GM19238 (cell line): ENCODE results near the gene GAK.

Experiments used
- DNase-seq: peaks from one replicate; pipeline ENCODE4 v3.0.0; 2011; ENCODE audit warnings: low spot score; ENCODE audit not compliant: insufficient read length

The GAK gene

DNA sequence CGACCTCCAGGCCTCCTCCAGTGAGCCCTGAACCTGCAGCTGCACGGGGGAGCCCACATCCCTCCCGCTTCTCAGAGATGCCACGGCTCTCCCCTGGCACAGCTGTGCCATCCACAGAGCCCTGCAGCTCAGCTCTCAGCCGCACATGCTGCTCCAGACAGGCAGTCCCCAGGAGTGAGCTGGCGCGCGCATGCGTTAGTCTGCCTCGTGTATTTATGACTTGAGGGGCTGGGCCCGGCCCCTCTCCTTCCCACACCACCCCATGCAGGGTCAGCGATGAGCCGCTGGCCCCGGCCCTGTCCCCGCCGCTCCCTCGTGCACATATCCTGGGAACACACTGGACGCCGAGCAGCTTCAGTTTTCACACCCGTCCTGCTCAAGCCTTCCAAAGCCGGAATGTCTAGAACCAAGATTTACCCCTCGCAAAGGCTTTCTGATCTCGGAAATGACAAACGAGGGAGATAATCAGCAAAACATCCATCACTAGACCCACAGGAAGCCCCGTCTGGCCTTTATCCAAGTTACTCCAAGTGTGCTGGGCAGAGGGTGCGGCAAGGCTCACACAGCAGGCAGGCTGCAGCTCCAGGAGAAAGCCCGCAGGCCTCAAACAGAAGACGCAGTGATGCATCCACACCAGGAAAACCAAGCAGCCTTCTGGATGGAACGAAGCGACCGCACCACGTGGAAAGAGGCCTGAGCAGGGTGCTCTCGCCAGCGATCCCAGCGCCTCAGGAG lies 24.3 kb downstream of the GAK start:
- no peak for DNase-seq

DNA sequence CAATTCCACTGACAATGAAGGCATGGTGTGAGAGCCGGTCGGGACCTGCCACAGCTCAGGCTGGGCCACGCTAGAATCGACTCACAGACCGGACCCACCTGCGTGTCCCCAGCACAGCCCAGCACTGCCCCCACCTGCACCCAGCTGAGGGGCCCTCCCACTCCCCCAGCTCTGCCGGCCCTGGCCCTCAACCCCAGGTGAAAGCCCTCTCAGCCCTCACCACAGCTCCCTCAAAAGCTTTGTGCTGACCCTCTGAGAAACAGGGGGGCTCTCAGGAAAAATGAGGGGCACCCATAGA lies 25.1 kb downstream of the GAK start:
- DNase-seq: no peak

DNA sequence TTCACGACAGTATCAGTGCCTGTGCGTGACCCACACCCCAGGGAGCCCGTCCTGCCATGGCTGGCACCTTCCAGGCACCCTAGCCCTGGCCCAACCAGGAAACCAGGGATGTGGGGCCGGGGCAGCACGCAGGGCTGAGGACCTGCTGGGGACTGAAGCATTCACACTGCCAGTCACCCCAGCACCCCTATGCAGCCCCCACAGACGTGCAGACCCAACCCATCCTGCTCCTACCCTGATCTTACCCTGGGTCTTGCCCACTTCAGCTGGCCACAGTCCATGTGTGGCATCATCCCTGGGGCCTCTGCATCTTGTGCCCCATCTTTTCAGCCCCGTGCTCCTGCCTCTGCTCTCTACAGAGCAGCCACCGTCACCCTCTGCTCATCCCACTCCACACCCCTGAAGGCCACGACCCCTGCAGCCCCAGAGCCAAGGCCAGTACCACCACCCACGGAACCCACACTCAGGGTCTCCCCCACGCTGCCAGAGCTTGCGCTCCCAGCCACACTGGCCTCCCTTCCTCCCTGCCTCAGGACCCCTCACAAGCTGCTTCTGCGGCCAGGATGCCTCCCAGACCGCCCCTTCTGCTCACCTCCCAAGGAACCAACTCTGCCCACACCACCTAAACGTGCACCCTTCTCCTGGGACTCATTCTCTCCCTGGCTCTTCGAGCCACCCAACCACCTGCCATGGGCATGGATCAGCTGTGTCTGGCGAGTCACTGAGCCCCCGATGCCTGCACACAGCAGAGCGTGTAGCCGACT lies 25.6 kb downstream of the GAK start:
- no peak for DNase-seq

DNA sequence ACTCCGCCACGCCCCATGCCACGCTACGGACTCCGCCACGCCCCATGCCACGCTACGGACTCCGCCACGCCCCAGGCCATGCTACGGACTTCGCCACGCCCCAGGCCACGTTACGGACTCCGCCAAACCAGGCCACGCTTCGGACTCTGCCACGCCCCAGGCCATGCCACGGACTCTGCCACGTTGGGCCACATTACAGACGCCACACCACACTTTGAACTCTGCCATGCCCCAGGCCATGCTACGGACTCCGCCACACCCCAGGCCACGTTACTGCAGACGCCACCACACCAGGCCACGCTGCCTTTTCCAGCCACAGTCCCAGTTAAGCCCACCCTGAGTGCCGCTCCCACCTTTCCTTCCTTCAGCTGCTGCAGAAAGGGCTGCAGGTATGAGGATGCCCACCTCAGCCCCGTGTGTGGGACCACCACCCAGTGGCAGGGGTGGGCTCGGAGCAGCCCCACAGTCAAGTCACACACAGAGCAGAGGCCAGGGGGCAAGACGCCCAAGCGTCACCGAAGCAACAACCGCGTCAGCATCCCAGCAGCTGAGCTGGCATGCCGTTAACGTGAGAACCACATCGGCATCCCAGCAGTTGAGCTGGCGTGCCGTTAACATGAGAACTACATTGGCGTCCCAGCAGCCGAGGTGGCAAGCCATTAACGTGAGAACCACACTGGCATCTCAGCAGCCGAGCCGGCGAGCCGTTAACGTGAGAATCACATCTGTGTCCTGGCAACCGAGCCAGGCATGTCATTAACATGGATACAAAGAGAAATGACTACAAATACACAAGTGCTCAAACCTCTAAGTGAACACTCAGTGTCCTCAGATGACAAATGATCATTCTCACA lies 26.4 kb downstream of the GAK start:
- no peak for DNase-seq

DNA sequence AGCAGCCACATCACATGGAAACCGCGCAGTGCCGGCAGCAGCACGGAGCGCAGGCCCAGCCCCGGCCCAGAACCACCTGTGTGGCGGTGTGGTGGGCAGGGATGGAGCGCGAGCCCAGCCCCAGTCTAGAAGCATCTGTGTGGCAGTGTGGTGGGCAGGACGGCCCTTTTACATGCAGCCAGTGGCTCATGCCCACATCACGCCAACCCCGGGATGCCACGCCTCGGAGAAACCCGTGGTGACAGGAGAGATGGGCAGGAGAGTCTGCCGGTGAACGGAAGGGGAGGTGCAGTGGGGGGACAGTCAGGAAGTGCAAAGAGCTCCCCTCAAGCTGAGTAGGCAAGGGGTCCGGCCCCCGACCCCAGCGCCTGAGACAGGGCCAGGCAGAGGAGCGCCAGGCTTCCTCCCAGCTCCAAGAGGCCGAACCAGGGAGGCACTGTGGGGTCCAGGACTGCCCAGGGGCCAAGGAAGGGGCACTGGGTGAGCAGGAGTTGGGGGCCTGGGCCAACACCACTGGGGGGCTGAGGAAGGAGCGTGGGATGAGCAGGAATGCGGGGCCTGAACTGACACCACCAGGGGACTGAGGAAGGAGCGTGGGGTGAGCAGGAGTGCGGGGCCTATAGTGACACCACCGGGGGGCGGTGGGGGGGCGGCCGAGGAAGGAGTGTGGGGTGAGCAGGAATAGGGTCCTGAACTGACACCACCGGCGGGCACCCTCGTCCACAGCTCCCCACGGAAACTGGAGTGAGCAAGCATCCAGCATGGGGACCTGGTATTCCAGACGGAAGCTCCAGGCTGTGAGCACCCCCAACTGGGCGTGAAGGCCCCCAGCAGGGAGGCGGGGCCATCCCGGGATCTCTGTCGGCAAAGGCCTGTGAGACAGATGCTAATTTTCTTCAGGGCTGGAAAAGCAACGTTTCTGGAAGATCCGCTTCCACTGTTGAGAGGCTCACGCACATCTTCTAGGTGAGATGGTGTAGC lies 28.8 kb downstream of the GAK start:
- no peak for DNase-seq

DNA sequence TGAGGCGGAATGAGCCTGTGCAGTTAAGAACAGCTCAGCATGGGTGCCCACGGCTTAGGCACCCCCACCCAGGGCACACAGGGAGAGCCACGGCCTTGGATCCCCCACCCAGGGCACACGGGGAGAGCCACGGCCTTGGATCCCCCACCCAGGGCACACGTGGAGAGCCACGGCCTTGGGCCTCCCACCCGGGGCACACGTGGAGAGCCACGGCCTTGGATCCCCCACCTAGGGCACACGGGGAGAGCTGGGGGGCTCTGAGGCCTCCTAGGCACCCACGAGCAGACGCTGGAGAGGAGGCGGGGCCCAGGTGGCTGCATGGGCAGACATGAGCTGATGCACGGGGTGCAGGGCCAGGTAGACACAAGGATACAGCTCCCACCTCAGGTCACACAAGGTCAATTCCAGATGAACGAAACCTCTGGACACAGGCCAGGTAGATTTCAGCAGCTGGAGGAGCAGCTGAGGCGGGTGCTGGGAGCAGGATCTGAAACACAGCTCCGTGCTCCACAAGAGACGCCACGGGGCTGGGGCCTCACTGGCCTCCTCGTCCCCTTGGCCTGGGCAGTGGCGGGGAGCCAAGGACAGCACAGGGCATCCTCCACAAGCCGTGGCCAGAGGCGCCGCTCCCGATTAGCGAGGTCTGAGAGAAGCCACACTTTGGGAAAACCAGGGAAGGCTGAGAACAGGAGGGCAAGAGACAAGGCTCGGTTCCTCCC lies 30.8 kb downstream of the GAK start:
- DNase-seq: no peak

DNA sequence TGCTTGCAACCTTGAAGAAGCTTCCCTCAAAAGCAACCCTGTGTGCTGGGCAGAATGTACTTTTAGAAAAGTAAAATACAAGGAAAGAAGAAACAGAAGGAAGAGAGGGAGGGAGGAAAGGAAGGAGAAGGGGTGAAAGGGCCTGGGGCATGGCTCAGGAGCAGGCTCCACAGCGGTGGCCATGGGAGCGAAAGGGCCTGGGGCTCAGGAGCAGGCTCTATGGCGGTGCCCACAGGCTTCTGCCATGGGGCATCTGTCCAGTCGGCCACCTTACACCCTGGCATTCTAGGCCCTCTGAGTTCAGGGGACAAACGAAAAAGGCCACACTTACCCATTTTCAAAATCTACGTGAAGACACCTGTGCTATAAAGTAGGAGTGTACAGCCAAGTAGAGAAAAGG lies 31.4 kb downstream of the GAK start:
- no peak for DNase-seq

DNA sequence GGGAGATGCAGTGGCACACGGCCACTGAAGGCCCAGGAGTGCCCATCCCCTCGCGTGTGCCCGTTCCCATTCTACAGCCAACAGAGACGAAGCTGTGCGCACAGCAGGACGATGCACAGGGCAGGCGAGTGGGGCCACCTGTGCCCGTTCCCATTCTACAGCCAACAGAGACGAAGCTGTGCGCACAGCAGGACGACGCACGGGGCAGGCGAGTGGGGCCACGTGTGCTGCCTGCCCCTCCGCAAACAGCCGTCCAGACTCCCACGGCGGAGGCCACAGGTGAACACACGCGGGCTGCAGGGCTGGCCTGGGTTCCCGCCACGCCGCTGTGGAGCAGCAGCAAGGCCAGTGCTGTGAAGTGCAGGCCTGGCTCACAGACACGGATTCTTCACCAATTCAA lies 32.0 kb downstream of the GAK start:
- DNase-seq: no peak

DNA sequence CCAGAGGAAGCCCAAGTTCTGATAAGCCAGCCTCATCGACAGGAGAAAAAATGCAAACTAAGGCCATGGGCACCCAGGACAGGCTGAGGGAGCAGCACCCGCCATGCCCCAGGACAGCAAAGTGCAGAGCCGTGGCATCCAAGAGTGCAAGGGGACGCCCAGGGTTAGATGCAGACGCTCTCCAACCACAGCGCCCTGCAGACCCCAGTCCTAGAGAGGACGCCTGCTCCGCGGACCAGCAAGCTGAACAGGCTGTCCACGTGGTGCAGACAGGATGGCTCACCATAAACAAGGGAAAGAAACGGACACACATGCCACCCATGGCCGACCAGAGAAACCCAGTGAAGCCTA lies 32.6 kb downstream of the GAK start:
- no peak for DNase-seq

DNA sequence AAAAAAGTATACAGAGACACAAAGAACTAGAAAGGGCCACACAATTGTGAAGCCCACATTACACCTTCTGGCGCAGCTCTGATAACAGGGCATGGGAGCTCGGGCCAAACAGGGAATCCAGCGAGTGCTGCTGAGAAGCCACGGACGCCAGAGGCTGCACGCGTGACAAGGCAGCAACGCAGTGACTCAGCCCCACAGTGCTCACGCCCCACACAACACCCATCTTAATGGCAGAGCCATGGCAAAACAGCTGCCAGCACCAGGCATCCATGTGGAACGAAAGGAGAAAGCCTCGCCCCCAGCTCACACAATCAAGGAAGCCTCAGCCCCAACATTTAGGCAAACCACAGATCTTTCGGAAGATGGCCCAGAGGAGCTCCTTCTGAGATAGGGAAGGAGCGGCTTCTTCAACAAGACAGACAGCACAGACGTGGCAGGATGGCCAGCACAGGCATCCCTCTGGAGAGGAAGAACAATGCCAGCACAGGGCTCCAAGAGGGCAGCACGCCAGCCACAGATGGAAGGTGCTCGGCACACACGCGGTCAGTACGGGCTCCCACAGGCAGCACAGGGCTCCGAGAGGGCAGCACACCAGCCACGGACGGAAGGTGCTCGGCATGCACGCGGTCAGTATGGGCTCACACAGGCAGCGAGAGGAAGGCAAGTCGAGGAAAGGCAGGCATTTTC lies 33.1 kb downstream of the GAK start:
- no peak for DNase-seq

DNA sequence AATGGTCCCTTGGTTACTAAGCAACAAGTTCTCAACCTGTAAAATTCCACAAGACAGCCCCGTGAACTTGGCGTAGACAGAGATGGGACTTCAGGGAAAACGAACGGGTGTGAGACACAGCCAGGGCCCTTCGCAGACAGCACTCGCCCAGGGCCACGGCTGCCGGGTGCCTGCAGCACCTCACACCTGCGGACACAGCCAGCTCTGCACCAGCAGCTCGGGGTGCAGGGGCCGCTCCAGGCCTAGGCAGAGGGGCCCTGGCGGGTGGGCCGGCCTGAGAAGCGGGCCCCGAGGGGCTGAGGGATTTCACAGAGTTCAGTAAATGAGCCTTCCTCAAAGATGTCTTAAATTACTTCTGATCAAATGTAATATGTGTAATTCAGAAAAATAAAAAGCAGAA lies 34.0 kb downstream of the GAK start:
- DNase-seq: no peak

DNA sequence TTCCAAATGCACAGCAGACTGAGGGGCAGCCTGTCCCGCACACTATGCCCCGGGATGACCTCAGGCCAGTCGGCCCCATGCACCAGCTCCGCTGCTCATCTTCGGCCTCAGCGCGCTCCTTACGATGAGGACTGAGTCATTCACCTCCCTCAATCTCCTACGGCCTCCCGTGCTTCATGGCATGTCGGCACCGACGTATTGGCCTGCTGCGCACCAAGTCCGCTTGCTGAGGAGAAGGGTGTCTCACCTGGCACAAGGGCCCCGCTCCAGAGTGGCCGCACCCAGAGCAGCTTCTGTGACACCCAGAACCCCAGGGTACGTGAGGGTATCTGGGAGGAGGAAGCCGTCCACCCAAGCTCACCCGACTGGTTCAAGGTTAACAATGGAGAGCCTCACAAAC lies 35.5 kb downstream of the GAK start:
- DNase-seq: no peak

DNA sequence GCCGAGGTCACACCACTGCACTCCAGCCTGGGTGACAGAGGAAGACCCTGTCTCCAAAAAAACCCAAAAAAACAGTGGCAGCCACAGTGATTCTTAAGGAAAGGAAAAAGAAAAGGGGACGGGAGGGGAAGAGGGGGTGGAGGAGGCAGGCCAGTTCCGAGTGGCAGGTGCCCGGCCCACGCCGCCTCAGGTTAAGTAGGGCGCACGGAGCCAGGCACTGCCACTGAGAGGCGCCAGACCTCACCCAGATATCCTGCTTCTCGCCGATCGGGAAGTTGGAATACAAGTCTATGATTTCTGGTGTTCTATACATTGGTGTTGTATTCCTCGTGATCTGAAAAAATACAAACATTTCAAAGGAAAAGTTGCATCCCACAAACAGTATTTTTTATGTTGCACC lies 35.9 kb downstream of the GAK start:
- no peak for DNase-seq

DNA sequence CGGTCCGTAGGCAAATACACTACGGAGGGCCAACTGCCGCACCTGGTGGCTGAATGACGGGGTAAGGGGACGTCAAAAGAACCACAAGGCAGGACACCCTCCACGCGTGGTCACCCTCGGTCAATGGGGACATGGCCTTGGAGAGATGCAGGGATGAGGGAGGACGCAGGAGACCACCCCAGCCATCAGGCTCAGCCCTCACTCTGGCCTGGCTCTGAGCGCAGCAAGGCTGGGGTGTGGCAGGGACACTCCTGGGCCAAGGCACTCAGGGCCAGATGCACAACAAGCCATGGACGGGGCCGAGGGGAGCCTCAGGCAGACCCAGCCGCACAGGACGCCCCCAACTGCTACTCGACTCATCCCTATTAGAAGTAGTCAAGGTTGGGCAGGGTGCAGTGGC lies 36.5 kb downstream of the GAK start:
- no peak for DNase-seq

DNA sequence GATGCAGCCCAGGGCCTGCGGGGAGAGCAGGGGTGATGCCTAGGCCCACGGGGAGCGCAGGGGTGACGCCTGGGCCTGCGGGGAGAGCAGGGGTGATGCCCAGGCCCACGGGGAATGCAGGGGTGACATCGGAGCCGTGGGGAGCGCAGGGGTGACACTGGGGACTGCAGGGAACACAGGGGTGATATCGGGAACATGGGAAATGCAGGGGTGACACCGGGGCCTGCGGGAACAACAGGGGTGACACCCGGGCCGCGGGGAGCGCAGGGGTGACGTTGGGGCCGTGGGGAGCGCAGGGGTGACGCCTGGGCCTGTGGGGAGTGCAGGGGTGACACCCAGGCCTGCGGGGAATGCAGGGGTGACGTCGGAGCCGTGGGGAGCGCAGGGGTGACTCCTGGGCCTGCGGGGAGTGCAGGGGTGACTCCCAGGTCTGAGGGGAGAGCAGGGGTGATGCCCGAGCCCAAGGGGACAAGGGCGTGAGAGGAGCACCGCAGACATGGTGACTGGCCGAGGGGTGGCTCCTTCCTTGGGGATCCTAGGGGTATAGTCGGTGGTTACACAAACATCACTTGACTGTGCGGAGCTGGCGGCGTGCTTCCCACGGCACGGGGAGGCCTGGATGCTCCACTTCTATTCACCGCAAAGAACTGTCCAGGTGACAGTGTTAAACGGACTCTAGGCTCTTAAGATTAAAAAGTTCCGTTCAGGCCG lies 38.0 kb downstream of the GAK start:
- DNase-seq: no peak

DNA sequence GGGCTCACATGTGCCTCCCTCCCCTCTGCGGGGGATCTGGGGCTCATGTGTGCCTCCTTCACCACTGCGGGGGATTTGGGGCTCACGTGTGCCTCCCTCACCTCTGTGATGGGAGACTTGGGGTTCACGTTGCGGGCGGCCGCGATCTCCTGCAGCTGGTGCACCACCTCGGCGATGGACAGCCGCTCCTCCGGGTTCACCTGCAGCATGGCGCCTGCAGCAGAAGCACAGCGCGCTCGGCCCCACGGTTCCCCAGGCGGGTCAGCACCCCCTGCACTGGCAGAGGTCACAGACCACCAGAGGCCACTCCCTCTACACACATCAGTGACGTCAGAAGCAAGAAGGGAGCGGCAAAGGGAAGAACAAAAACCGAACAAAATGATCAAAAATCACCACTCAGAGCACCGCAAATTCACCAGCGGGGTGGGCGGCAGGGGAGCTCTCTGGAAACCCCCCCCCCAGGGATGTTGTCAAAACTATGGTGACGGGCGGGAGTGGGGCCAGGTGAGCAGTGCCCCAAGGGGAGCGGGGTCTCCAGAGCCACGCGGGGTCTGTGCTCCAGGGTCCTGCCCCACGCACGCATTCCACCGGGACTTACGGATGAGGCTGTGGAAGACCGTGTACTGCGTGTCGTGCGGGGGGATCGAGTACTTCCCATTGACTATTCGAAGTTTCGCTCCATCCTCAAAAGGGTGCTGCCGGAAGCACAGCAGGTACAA lies 38.7 kb downstream of the GAK start:
- no peak for DNase-seq

DNA sequence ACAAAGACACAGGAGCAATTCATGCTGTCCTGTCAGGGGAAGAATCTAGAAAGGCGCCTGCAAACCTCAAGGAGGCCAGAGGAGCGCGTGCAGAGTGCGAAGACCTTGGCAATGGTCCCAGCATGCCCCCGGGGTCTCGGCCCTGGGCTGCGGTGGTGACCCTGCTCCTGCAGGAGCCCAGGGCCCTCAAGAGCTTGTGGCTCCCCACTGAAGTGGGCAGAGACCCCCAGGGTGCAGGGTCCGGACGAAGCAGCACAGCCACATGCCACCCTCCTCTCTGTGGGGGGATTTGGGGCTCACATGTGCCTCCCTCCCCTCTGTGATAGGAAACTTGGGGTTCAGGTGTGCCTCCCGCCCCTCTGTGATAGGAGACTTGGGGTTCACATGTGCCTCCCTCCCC lies 39.3 kb downstream of the GAK start:
- DNase-seq: no peak

DNA sequence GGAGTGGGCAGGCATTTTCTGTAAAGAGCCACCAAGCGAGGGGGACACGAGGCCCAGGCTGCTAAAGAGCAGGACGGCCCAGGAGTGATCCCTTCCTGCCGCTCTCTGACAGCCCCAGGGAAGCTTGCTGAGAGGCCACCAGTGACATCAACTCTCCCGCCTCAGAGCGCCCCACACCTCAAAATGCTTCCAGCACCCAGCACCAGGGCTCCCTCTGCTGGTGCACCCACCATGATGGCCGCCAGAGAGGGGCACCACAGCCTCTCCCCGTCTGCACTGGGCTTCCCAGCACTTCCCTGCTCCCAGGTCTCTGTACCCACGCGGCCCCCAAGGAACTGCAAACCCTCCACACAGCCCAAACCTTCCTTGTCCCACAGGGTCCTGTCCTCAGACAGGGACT lies 40.4 kb downstream of the GAK start:
- DNase-seq: no peak
